GM19468 (cell line): ENCODE data around the gene PRKCQ.
"Not testable (repeated sequence)": the region's sequence is repeated elsewhere in the genome, so short reads cannot be mapped to it uniquely, and the experiment has no call there.

Source experiments
- ATAC-seq: cut with Tn5 transposase; IDR thresholded peaks from one replicate; pipeline ENCODE4 v1.9.1; 2021; ENCODE audit warnings: mild to moderate bottlenecking, moderate library complexity, moderate number of reproducible peaks; ENCODE audit not compliant: unreplicated experiment; ENCODE audit errors: extremely low read depth

Gene PRKCQ

DNA sequence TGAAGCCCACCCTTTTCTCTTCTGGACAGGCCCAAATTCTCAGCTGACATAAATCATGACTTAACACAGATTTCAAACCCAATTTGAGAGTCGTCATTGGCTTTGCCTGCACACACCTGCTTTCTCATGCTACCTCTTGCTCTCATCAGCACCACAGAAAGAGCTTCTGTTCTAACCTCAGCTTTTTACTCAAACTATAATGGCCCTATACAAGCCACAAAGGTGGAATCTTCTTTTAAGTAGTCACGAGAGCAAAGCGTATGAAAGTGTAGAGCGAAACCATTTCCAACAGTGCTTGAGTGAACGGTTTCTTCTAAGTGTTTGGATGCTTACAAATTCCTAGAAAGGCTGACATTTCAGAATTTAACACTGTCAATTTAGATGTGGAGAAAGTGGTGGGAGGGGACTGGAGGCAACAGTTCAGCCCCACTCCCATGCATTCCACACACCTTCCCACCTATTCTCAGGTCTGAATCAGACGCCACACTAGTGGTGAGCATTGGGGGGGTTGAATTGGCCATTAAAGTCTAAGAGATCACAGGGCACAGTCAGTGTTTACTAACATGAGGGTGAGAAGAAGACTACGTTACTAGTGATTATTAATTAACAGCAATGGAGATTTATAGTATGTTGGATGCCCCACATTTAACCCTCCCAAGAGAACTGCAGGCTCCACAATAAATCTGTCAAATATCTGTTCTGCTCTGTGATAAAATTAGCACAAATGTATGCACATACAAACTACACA, 114.0 kb downstream of the PRKCQ start:
- ATAC-seq = no peak

GRCh38 chr10:6465437-6465836, 114.6 kb downstream of the PRKCQ start:
- ATAC-seq = no peak

DNA sequence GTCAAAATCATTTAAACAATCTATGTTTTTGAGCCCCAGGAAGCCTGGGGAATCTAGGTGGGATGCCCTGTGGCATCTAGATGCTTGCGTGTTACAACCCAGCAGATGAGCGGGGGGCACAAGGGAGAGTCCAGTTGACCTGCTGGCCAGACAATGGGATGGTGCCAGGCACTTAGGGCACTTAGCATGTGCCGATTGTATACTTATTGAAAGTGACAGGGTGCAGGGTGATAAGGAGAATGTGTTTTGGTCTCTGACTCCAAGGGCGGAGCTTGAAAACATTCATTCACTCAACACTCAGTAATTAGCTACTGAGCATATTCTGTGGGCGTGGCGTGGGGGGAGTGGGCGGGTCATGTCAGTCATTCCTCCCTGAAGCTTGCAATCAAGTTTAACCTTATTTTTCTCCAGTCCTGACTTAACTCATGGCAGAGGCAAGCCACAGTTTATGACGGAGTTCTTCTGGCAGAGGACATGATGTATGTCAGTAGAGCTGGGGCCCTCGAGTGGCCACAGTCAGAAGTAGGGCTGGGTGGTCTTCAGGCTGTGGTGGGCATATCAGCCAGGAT, 115.1 kb downstream of the PRKCQ start:
- ATAC-seq = no peak

DNA sequence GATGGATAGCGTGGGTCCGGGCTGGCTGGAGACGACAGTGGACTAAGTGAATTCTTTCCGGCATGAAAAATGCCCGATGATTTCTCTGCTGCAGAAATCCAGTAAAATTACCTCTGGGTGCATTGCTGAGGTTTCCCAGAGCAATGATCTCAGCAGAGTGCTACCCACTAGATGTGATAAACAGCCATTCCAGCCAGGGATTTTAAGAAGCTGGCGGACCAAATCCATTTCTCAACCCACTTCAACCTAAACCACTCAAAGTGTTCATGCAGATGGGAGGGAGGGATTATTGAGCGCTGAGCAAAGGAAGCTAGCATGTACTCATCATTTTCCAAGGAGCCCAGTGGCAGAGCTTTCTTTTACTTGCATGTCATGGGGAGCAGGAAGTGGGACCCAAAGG, 116.7 kb downstream of the PRKCQ start:
- ATAC-seq = no peak

- ATAC-seq = no peak
These were observed 118.1 kb downstream of the PRKCQ start for GRCh38 chr10:6461961-6462360.

DNA sequence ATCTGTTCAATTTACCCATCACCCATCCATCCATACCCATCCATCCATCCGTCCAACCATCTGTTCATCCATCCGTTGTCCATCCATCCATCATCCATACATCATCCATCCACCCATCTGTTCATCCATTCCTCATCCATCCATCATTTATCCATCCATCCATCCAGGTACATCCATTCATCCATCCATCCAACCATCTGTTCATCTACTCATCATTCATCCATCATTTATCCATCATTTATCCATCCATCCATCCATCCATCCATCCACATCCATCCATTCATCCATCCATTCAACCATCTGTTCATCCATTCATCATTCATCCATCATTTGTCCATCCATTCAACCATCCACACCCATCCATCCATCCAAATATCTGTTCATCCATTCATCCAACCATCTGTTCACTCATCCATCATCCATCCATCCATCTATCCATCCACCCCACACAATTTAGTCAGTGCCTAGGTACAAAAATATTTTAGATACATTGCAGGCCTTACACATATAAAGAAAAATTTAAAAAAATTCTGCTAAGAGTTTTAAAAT, 119.1 kb downstream of the PRKCQ start:
- no peak for ATAC-seq

GRCh38 chr10:6458814-6459213, 121.3 kb downstream of the PRKCQ start:
- ATAC-seq = no peak

GRCh38 chr10:6457376-6457775, 122.7 kb downstream of the PRKCQ start:
- no peak for ATAC-seq

GRCh38 chr10:6456067-6456466, 124.0 kb downstream of the PRKCQ start:
- ATAC-seq = no peak

DNA sequence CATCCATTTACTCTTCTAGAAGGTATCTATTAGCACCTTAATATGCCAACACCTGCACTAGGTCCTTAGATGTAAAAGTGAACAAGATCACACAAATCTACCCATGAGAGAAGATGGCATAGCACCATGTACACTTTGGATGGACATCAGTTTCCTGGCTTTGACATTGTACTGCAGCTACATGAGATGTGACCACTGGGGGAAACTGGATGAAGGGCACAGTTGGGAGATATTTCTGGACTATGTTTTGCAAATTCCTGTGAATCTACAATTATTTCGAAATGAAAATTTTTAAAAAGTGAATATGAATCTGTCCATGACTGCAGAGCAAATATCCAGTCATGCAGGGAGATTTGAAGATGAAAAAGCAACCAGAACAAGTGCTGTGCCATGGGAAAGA, 124.5 kb downstream of the PRKCQ start:
- ATAC-seq = no peak

DNA sequence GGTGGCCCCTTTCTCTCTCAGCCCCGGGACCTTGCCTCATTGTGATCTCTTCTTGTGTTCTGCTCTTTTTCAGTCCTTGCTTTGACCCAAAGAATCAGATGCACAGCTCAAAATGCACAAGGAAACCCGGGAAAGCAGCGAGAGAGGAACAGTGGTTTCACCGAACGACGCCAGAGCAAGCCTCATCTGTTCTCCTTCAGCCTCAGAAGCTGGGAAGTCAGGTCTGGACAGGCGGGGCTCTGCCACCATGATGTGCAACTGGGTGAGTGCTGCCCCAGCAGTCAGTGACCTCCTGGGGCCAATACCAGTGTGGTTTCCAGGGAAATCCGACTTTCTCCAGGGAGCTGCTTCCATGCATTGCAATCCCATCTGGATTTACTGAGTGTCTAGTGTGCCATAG, 133.4 kb downstream of the PRKCQ start:
- no peak for ATAC-seq

- no peak for ATAC-seq
These were observed 134.3 kb downstream of the PRKCQ start for GRCh38 chr10:6445671-6446316.

DNA sequence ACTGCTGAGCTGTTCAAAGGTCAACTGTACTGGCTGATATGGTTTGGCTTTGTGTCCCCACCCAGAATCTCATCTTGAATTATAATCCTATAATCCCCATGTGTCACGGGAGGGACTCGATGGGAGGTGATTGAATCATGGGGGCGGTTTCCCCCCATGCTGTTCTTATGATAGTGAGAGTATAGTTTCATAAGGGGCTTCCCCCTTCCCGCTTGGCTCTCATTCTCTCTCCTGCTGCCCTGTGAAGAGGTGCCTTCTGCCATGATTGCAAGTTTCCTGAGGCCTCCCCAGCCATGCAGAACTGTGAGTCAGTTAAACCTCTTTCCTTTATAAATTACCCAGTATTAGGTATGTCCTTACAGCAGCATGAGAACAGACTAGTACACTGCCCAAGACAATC, 140.2 kb downstream of the PRKCQ start:
- not testable (repeated sequence) for ATAC-seq

- ATAC-seq = no peak
These were observed 148.2 kb downstream of the PRKCQ start for GRCh38 chr10:6431861-6432260.

GRCh38 chr10:6431186-6431585, 148.9 kb downstream of the PRKCQ start:
- ATAC-seq = no peak

GRCh38 chr10:6430423-6430980, 149.6 kb downstream of the PRKCQ start:
- ATAC-seq = no peak

GRCh38 chr10:6427357-6427959, 152.6 kb downstream of the PRKCQ start:
- ATAC-seq = no peak

GRCh38 chr10:6426317-6426716, 153.8 kb downstream of the PRKCQ start:
- no peak for ATAC-seq

DNA sequence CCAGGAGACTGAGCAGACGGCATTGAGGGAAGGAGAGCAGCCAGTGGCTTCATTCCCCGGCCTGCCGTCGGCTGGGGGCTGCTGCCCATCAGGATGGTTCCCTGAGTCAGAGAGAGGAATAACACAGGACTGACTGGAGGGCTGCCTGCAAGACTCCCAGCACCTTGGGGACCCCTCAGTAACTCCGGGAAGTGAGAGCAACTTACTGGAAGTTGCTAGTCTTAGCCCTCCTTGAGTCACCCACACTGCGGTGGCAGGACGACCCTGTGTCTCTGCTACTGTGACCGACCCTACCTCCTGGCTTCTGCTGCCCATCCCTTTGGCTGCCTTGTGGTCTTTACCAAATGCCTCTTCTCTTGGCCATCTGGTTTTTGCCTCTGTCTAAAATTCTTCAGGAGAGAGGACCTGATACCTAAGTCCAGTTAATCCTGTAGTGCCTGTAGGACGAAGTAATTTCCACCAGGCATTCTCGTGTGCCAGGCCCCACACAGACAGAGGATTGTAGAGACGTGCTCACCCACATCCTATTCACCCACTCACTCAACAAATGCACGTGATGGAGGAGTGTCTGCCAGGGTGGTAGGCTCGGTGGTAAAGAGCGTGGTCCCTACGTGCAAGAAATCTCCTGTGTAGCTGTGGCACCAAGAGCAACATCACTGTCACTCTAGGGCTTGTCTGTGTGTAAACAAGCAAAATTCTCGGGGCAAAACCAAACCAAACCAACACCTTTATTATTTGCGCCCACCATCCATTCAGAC, 156.5 kb downstream of the PRKCQ start:
- no peak for ATAC-seq

DNA sequence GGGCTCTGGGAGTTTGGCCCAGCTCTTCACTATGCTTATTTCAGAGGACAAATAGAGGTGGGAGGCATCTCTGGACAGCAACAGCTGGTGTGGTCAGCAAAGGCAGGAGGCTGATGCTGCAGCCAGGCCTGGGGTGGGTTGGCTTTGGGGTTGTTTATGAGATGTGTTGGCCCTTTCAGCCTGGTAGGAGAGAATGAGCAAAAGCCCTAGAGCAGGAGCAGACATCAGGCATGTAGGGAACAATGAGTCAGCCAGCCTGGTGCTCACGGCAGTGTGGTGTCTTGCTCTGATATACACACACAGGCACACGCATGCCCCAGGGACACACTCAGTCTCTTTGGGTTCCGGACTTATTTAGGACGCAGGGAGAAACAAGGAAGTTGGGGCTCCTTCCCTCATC, 157.1 kb downstream of the PRKCQ start:
- no peak for ATAC-seq
